Esophagus squamous epithelium (tissue), 4 donors: Measurements from ENCODE around the gene AIFM1.

Experiments used
- CTCF ChIP-seq, 6 experiments: fragments of 450-650 bp in 4 of 6; fragments of 200-600 bp in 2 of 6; sonication (generic) in 2 of 6; IDR thresholded peaks; one replicate each; pipeline ENCODE4 v1.5.1; 2016 to 2019; ENCODE audit warnings: antibody characterized with exemption in 6 of 6, mild to moderate bottlenecking in 4 of 6, moderate library complexity in 4 of 6
- POLR2A ChIP-seq, 4 donors: fragments of 450-650 bp; IDR thresholded peaks; one replicate each; pipeline ENCODE4 v1.6.1; 2017; ENCODE audit warnings: antibody characterized with exemption in 4 of 4, mild to moderate bottlenecking in 4 of 4, moderate library complexity in 3 of 4

- no peak for TF ChIP-seq CTCF (IDR thresholded peaks at IDR 0.05)
- TF ChIP-seq POLR2A (IDR thresholded peaks at IDR 0.05), result no peak
Measured at GRCh38 chrX:130136496-130136895, 29.1 kb downstream of the AIFM1 start.
